ENCODE data around the gene TCERG1L. TPM values are rescaled to one million over a fixed set of nuclear protein-coding genes. Genes with fewer than 3 reads are reported as not detected.

Gene TCERG1L
- total RNA-seq, 1 donor from 2014 or later = 0.99 TPM

DNA sequence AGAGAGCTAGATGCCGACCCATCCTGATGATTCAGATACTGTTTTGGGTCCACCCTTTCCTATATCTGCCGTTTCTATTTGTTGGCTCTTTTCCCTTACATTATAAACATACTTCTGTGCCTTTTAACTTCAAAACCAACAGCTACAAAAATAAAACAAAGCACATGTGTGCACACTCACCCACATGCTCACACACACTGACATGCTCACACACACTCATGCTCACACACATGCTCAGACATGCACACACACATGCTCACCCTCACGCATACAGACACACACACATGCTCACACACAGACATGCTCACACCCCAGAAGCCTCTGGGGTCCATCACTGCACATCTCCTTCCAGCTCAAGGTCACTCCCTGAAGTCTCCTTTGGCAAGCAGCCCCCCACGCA lies 88.1 kb downstream of the TCERG1L start:
- no peak for DNase-seq

DNA sequence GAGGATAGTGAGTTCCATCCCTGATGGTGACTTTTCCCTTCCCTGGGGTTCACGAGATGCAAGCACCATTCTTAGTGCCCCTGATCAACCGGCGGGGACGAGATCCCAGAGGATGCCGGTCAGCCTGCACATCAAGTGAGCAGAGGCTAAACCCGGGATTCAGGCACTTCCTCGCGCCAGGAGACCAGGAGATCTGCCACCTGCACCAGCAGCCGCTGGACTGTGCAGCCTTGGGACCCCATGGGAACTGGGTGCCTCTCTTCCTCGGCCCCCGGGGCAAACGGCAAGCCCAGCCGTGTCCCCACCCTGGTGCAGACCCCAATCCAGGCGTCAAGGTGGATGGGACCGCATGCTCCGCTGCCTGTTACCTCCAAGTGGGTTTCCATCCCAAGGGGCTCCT lies 88.5 kb downstream of the TCERG1L start:
- DNase-seq = no peak

DNA sequence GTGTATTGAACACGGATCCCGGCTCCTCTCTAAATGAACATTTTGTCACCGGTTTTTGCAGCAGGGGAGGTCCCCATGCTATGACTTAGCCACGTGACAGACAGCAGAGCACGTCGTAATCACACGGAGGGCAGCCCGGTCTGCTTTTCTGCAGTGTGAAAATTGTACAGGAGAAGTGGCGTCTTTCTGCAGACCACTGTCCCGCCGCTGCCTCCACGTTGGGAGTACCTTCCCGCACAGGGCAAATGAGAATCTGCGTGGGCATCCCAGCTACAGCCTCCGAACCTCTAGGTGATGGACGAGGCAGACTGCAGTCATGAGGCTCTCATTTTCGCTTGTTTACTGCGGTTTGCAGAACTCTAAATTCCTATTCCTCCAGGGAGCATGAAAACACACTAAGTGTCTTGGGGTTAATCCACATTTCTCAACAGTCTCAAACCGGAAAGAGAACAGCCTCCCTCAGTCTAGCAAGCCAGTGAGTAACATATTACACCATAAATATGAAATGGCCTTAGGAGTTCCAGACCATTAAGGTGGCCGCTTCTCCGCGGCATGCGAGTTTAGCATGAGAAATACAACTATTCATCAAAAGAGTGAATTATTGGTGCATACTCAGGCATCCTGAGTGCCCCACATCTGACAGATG lies 89.8 kb downstream of the TCERG1L start:
- no peak for DNase-seq

DNA sequence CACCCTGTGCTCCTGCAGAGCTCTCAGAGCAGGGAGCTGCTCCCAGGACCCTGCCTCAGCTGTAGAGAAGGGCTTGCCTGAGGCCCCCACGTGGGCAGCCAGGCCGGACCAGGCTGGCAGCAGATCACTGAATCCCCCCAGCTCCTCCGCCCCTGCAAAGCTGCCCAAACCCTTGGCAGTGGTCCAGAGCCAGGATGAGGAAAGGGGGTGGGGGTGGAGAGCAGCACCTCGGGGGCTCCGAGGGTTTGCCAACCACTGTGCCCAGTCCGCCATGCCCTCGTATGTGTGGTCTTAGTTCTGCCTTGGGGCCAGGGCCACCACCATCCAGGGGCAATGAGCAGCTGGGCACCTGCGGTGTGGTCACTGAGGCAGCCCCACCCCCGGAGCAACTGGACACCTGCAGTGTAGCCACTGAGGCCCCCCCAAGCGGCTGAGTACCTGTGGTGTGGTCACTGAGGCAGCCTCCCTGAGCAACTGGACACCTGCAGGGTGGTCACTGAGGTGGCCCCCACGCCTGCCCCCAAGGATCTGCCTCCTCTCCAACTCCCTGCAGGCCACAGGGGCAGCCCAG lies 90.8 kb downstream of the TCERG1L start:
- no peak for DNase-seq

DNA sequence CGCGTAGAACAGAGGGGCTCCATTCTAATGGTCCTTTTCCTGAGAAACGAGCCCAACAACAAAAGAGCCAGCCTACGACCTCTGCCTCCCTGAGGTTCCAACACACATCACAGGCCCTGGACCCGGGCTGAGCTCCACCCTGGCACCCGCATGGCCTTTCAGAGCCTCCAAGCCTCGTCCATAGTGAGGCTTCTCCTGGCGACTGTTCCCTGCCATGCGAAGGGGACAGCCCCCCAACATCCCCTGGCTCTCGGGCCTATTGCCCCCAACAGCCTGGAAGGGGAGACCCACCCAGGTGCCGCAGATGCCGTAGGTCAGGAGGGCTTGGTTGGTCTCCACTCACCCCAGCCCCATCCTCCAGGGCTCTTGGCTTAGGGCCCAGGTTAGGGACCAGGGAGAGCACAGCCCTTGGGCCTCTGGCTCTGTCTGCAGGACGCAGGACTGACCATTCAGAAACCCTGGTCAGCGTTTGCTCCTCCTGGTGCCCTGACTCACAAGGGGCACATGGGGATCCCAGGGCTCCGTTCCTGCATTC lies 91.5 kb downstream of the TCERG1L start:
- DNase-seq = no peak

DNA sequence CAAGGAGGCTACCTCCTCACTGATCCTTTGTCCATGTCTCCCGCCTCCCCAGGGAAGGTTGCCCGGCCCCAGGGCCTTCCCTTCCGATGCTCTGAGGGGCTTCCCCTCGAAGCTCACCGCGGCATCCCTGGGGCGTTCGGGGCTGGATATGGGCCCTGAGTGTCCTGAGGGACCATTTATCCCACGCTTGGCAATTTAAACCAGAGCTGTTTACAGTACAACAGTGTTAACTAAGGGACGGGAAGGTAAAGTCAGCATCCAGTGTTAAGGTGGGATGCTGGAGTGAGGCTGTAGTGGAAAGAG lies 92.0 kb downstream of the TCERG1L start:
- DNase-seq = no peak

DNA sequence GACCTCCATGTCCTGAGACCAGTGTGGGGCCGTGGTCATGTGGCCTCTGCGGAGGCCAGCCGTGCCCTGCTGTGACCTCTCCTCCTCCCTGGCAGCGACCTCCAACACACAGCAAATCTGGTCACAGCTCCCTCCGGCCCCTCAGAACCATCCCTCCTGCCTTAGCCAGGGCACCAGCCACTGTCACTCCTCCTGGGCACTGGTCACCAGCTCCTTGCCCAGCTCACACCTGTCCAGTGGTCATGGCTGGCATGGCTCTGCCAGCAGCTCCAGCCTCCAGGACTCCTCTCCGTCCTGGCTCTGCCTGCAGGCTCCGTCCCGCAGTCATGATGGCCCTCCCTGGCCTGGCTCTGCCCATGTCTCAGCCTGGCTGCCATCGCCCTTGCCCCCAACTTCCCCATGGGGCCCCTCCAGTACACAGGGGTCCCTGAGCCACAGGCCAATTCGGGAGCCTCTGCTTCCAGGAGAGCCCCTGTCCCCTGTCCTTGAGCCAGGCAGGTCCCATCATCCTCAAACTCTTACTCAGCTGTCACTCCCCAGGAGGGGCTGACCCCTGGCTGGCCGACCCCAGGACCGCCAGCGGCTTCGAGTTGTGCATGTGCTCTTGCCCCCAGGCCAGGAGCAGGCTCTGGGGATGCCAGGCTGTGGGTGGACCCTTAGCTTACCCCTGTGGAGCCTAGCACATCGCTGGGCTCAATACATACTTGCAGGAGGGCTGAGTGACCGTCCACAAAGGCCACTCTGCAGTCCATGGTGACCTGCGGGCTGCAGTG lies 92.5 kb downstream of the TCERG1L start:
- no peak for DNase-seq

DNA sequence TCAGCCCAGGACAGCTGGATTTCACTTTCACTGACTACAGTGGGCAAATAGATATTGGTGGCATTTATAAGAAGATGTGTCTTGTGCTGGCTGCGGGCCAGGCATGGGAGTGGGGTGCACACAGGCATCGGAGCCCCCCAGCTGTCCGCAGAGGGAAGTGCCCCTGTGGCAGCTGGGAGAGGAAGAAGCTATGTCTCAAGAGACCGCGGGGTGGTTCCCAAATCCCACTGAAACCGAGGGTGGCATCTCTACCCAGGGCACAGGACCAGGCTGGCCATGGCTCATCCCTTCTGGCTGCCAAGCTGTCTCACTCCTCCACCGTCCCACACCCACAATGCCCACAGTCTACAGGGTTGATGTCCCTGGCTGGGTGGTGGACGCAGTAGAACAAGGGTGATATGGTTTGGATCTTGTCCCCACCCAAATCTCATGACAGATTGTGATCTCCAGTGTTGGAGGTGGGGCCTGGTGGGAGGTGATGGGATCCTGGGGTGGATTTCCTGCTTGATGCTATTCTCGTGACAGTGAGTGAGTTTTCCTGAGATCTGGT lies 94.8 kb downstream of the TCERG1L start:
- DNase-seq = no peak

DNA sequence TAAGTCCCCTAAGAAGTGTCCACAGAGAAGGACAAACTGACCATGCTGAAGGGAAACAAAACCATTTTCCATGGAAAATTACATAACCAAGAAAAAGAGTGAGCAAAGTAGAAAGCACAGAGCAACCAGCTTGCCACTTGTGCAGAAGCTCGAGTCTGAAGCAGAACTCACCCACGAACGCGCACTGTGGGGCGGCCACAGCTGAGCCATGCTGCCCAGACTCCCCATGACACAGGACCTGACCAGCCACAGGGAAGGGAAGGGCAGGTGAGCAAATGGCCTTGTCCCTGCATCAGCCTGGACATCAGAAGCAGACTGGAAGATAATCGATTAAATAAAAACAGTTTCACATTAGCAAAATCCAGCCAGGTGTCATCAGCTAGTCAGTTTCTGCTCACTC lies 95.7 kb downstream of the TCERG1L start:
- DNase-seq = no peak

DNA sequence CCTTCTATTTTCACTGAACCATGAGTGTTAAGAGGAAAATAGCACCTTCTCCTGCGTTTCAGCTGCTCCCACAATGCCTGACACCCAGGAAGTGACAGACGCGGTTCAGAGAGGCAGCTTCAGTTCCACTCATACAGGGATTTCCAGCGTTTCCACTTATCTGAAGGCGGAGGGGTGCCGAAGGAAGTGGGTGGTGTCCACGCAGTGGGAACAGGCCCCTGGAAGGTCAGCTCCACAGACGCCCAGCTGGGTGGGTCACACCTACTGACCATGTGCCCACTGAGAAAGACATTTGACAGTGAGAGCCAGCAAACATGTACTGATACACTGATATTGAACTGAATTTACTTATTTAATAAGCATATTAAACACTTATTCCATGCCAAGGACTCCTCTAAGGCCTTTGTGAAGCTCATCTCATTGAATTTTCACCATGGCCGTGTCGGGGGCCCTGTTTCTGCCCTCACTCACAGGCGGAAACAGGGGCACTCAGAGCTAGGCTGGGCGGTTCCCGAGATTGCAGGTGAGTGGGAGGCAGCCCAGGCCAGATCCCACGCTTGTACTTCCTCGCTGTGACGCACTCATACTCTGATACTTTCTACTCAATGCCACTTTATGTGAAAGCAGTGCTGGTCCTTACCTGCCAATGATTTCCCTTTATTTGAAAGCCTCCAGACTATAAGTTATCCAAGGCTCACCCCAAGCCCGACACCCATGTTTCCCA lies 96.8 kb downstream of the TCERG1L start:
- DNase-seq = no peak

DNA sequence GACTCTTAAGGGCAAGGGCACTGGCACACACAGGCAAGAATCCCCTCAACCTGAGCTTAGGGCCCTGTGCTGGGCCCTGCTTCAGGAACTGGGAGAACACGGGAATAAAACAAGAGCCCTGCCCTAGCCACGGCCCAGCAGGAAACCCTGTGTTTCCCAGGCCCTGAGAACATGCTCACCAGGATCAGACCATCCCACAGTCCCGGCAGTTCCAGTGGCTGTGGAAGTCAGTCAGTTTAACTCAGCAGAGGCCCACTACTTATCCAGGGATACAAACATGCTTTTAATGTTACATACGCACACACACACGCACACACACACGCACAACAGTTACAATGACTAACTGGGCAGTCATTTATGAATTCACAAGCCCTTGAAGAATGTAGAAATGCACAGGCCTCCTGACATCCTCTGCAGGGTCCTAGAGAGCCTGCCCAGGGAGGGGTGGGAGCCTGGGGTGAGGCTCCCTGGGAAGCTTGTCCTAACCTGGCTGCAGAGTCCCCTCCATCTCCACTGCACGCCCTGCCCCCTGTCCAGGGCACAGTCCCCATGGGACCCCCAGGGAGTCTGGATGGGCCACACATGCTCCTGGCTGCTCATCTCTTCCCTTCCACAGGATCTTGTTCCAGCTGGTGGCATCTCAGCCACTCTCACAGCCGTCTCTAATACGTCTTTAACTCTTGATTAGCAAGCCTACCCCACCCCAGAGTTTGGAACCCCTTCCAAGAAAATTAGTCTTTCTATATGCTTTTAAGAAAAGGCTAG lies 97.6 kb downstream of the TCERG1L start:
- DNase-seq = no peak

DNA sequence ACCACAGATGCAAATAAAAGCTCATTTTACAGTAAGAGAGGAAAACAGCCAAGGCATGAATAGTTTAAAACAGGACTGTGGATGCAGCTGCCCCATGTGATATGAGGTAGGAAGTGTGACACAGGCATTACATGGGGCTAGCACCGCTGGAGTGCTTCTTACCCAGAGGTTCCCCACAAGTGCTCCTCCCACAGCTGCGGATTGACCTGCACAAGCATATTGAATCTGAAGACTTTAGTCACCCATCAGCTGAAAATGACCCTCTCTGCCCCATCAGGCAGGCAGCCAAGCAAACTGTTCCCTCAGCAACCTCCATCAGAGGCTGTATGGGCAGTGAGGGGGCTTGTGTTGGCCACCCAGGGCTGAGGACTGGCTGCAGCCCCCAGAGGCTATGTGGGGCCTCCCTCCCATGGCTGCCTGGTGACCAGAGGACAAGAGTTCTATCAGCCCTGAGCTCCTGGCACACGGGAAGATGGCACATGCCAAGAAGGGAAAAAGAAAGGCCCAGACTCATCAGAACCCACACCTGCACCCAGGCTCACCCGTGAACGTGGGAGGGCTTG lies 98.7 kb downstream of the TCERG1L start:
- DNase-seq = no peak

DNA sequence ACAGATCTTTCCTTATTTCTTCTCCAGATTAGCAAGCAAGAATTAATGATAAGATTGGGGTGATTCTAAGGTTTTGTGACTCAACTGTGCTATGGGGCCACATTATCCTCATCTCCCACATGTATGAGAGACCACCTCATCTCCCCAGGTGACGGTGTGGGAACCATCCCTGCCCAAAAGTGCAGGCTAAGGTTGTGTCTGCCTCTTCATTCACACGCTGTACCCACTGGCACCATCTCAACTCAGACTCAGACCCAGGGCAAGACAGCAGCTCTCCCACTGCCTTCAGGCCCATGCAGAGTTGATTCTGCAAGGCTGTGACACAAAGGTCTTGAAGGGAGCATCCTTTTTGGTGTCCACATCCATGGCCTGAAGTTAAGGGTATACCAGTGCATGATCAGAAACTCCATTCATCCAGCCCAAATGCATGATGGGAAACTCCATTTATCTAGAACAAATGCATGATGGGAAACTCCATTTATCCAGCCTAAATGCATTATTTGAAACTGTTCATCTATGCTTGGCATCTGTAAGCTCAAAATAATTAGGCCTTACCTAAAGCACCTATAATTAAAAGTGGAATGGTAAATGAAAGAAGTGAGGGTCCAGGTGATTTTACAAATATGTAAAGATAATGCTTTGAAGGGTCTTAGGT lies 99.4 kb downstream of the TCERG1L start:
- DNase-seq = no peak

DNA sequence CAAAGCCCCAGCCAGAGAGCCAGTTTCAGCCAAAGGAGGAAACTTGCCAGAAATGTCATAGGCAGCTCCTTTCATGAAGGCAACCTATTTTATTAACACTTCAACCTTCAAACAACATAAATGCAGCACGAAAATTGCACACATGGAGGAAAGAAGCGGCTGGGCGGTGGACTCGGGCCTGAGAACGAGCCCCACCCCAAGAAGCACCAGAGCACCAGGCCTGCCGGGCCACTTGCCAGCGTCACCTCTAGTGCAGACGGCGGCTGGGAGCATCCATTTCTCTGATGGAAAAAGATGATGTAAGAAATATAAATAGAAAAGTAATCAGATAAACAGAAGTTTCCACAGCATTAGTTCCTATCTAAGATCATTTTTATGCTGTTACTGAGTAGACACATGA lies 100.0 kb downstream of the TCERG1L start:
- no peak for DNase-seq

DNA sequence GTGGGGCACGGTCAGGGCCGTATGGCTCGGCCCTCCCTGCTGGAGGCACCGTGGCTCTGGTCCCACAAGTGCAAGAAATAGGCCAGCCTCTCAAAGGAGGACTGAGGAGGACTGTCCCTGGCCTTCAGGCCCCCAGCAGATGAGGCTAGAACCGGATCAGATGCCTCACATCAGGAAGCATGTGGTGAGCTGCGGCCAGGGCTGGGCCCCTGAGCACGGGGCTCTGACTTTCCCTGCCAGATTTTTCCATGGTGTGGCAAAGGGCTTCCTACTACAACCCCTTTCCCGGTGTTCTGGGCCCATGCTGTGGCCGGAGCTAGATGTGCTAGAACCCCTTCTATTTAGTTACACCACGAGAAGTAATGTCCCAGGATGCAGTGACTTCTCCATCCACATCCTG lies 100.4 kb downstream of the TCERG1L start:
- DNase-seq = no peak

DNA sequence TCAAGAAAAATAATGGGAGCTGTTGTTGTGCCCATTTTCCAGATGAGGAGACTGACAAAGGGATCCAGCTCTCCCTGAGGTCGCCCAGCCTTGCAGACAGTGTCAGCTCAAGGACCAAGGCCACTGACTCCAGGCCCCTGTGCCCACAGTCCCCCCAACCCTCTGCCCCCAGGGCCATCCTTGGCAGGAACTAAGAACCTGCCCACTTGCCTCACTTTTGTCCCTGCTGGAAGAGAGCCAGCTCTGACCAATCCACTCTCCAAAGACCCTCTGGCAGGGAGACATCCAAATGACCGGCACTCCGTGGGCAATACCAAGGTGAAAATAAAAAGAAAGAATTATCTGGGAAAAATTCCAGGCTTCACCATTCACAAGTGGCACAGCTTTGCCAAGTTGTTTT lies 101.3 kb downstream of the TCERG1L start:
- DNase-seq = no peak

DNA sequence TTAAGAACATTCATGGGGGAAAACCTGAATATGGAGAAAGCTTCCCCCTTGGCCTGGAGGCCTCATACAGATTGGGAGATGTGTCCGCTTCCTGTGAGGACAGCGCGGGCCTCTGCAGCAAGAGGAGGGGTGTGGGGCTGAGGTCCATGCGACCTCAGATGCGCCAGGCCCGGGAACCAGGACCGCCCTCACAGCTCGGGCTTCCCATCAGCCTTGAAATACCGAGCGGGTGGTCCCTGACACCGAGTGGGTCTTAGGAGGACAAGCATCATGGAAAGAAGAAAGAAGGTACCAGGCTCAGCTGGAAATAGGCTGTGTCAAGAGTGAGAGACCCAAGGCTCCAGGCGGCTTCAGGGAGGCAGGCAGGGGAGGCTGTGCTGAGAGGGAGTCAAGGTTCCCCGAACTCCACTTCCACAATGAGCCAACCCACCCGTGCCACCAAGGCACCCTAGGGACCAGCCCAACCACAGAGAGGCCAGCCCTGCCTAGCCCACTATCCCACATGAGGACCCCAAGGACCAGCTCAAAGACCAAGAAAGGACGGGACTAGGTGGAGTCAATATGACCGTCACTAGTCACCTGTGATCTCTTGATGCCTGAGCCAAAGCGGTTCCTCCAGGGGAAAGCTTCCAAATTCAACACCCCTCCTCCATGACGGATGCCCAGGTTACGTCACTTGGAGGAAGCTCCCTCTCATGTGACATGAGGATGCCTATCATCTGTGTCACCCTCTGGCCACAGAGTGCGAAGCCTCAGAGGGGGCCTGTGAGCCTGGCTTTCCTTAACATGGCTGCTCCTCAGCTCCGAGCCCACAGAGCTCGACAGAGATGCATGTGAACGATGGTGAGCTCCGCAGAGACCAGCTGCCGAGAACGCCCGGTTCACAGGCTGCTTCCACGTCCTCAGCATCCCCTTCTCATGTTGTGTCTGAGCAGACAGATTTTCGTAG lies 103.7 kb downstream of the TCERG1L start:
- DNase-seq = no peak

DNA sequence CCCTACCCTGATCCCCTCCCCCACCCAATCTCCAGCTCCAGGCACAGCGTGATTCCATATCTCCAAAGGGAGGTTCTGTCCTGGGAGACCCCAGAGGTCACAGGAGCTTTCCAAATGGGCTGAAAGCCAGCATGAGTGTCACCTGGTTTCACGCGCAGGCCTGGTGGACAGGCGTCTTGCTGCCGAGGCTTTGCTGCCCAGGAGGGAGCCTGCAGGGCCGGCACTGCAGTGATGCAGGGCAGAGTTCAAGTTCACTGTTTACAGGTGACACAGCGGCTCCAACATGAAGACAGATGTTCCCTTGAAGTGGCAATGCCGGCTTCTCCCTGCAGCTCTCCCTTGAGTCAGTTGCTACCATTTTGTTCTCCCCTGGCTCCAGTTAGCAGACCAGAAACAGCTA lies 104.3 kb downstream of the TCERG1L start:
- no peak for DNase-seq

DNA sequence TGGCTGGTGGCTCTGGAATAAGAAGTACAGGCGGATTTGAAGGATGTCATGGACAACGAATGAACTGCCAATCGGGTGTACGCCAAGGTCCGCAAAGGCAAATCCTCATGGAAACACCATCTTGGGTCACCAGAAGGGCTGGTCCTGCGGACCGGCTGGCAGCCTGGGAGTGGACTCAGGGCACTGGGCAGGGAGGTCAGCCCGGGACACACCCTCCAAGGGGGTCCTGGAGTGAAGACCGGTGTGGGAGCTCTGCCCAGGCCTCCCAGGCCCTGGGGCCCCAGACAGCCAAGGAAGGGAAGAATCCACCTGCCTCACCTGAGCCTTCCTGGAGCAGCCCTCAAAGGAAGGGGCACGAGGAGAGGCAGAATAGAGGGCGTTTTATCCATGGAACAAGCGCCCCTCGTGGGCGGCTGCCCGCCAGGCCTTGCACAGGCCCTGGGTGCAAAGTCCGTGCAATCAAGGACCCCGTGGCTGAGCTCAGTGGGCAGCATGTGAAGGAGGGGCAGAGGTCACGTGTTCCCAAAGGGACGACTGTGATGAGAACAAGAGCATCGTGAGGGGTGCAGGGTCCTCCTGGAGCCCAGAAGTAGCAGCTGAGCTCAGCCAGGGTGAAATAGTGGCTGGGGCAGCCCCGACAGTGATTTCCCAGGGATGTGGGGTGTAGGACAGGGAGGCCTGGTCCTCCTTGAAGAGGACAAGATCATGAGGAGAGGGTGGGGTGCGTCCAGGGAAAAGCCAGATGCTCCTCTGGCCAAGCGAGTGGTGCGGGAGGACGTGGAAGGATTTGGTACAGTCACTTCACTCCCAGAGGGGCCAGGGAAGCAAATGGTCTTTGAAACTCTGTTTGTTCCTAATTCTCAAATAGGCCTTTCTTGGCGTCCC lies 105.2 kb downstream of the TCERG1L start:
- no peak for DNase-seq

Measured in skin of body (tissue), 2 donors.